BE2C (cell line): ENCODE data around the gene CES3.

Experiments used
- DNase-seq: peaks from one replicate; pipeline ENCODE4 v3.0.0-alpha.2; 2020
- H3K27me3 ChIP-seq: fragments of 250-450 bp; sonication (Bioruptor Pico); 2 replicates; pipeline ENCODE4 v1.5.1; 2020; ENCODE audit warnings: mild to moderate bottlenecking
- H3K36me3 ChIP-seq: fragments of 250-450 bp; sonication (Bioruptor Pico); 2 replicates; pipeline ENCODE4 v1.5.1; 2020; ENCODE audit warnings: mild to moderate bottlenecking
- H3K4me1 ChIP-seq: fragments of 250-450 bp; sonication (Bioruptor Pico); 2 replicates; pipeline ENCODE4 v1.5.1; 2020
- H3K4me3 ChIP-seq: 2 replicates; pipeline ENCODE4 v1.5.1; 2011; ENCODE audit warnings: low read depth, low read length
- H3K9me3 ChIP-seq: fragments of 250-450 bp; sonication (Bioruptor Pico); 2 replicates; pipeline ENCODE4 v1.5.1; 2020
- TF ChIP-seq, protein P1 (sequence below): IDR thresholded peaks from 2 replicates; pipeline ENCODE4 v1.5.1; 2012; ENCODE audit warnings: mild to moderate bottlenecking, low read depth, low read length

Gene CES3

DNA sequence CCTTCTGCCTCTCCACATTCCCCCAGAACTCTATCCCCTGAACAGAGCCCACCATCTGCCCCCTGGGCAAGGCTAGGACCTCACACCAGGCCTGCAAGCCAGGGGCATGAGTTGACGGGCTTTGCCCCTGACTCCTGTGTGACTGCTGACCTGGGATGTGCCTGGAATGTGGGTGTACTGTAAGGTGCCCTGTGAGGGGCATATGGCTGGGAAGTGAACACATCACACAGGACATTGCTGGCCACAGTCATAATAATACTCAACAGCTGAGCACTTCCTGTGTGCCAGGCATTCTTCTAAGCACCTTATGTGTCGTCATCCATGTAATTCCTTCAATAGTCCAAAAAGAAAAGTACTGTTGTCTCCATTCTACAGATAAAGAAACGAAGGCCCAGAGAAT, 40.7 kb downstream of the CES3 start:
- H3K27me3 ChIP-seq, result no peaks in the 10 kb centered on the region
- no peak for DNase-seq

DNA sequence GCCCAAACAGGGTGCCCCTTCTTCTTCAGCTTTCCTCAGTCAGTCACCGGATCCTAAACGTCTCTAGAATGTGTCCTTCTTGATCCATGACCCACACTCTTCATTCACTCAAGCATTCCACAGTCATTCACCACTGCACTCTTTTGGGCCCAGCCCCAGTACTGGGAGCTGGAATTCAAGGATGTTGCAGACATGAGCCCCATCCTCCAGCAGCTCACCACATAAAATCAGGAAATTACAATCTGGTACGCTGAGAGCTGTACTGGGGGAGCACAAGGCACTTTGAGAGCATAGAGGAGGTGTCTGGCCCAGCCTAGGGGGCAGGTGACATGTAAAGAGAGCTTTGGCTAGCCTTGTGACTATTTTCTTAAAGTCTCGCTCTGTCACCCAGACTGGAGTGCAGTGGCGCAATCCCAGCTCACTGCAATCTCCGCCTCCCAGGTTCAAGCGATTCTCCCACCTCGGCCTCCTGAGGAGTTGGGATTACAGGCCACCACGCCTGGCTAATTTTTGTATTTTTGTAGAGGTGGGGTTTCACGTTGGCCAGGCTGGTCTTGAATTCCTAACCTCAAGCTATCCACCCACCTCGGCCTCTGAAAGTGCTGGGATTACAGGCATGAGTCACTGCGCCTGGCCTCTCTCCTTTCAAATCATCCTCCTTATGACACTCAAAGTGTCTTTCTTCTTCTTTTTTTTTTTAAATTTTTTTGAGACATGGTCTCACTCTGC, 46.0 kb downstream of the CES3 start:
- no peak for DNase-seq
- Histone ChIP-seq H3K4me3 (no peak overlapping the region), H3K36me3 (no peaks in the 10 kb centered on the region), H3K4me1 (peaks cover 4% of the 10 kb centered on the region), H3K27me3 (no peaks in the 10 kb centered on the region), H3K9me3 (no peaks in the 10 kb centered on the region)
- TF ChIP-seq, protein P1, sequence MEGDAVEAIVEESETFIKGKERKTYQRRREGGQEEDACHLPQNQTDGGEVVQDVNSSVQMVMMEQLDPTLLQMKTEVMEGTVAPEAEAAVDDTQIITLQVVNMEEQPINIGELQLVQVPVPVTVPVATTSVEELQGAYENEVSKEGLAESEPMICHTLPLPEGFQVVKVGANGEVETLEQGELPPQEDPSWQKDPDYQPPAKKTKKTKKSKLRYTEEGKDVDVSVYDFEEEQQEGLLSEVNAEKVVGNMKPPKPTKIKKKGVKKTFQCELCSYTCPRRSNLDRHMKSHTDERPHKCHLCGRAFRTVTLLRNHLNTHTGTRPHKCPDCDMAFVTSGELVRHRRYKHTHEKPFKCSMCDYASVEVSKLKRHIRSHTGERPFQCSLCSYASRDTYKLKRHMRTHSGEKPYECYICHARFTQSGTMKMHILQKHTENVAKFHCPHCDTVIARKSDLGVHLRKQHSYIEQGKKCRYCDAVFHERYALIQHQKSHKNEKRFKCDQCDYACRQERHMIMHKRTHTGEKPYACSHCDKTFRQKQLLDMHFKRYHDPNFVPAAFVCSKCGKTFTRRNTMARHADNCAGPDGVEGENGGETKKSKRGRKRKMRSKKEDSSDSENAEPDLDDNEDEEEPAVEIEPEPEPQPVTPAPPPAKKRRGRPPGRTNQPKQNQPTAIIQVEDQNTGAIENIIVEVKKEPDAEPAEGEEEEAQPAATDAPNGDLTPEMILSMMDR, result no peak

More for the DNA sequence above, 40.7 kb downstream of the CES3 start:
- H3K4me3 ChIP-seq, result no peak overlapping the region
- no peaks in the 10 kb centered on the region for H3K9me3 ChIP-seq
- TF ChIP-seq, protein P1, result no peak
- no peaks in the 10 kb centered on the region for H3K4me1 ChIP-seq
- no peaks in the 10 kb centered on the region for H3K36me3 ChIP-seq

DNA sequence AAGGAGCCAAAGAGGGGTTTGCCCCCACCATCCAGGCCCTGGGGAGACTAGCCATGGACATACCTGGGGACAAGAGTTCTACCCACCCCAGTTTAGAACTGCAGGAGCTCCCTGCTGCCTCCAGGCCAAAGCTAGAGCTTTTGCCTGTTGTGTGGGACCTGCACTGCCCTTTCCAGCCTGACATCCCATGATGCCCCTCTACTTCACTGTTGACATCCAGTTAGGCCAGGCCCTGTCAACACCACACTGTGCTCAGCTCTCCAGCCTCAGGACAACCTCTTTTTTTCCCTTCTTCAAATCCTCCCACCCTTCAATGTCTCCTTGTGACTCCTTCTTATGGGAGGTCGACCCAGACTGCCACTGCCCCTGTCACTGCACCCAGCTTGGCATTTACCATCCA, 48.1 kb downstream of the CES3 start:
- H3K36me3 ChIP-seq, result no peaks in the 10 kb centered on the region
- H3K27me3 ChIP-seq, result no peaks in the 10 kb centered on the region
- no peak overlapping the region for H3K4me3 ChIP-seq
- DNase-seq, result no peak
- H3K9me3 ChIP-seq, result no peaks in the 10 kb centered on the region
- H3K4me1 ChIP-seq, result peaks cover 13% of the 10 kb centered on the region
- TF ChIP-seq, protein P1, result no peak

DNA sequence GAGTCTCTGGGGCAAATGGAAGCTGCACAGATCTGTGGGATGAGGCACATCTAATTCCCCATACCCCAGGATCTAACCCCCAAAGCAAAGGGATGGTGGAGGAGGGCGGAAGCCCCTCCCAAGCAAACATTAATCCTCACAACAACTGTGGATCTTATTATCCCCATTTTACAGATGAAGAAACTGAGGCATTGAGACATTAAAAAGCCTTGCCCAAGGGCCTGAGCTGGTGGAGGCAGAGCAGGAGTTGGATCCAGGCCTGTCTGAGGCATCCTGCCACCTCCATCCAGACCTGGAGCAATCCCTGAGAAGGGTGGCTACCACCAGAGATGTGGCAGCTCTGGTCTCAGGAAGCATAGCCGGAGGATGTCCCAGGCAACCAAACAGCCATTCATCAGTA, 50.2 kb downstream of the CES3 start:
- Histone ChIP-seq H3K27me3 (no peaks in the 10 kb centered on the region), H3K4me1 (peaks cover 21% of the 10 kb centered on the region), H3K4me3 (no peak overlapping the region), H3K36me3 (no peaks in the 10 kb centered on the region), H3K9me3 (no peaks in the 10 kb centered on the region)
- no peak for DNase-seq
- TF ChIP-seq, protein P1, result no peak

DNA sequence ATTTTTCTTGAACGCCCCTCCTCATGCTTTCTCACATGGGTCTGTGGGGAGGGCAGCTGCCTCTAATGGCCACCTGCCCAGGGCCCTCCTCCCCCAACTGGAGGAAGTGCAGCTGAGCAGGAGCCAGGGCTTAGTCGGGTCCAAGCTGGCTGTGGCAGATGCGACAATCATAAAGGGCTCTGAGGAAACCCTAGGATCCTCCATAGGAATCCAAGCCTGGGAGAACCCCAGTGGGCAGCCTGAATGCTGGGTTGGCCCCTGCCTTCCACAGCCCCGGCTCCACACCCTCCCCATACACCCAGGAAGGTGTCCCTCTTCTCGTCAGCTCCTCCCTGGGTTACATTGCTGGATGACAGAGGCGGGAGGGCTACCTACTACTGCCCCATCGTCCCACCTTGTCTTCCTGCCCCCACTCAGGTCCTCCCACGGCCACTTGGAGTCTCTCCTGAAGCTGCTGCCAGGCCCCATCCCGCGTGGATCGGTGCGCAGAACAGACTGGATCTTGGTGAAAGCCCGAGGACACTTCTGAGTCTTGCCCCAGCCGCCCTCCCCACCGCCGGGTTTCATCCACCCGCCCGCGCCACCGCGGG, 52.3 kb downstream of the CES3 start:
- H3K36me3 ChIP-seq, result no peaks in the 10 kb centered on the region
- H3K4me1 ChIP-seq, result peaks cover 21% of the 10 kb centered on the region
- H3K9me3 ChIP-seq, result no peaks in the 10 kb centered on the region
- DNase-seq, result peak; percentile 48
- H3K27me3 ChIP-seq, result no peaks in the 10 kb centered on the region
- TF ChIP-seq, protein P1, result no peak
- H3K4me3 ChIP-seq, result peak overlapping the region; percentile 69
